Astrocyte (in vitro differentiated cells and primary cell): ENCODE results near the gene NUTF2.

Experiments used
- CTCF ChIP-seq: IDR thresholded peaks from 2 replicates; pipeline ENCODE4 v1.5.1; 2011; ENCODE audit warnings: low read depth, mild to moderate bottlenecking, inconsistent platforms, low read length, moderate library complexity; ENCODE audit not compliant: insufficient read depth
- EZH2 ChIP-seq: IDR thresholded peaks from 2 replicates; pipeline ENCODE4 v1.6.1; 2012; ENCODE audit warnings: mild to moderate bottlenecking, low read length, inconsistent platforms; ENCODE audit not compliant: insufficient read depth

- TF ChIP-seq CTCF = no peak
- no peak for TF ChIP-seq EZH2
Observed at GRCh38 chr16:67917140-67917851, 70.6 kb downstream of the NUTF2 start.
